DOHH2 (cell line): ENCODE results near the gene KRT40.

Experiments
- CTCF ChIP-seq: fragments of 200-600 bp; sonication (generic); IDR thresholded peaks from one replicate; pipeline ENCODE4 v1.5.1; 2014; ENCODE audit warnings: antibody characterized with exemption, mild to moderate bottlenecking, low read depth, low read length; ENCODE audit not compliant: poor library complexity, severe bottlenecking
- EZH2phosphoT487 ChIP-seq: fragments of 200-600 bp; sonication (generic); IDR thresholded peaks from 2 replicates; pipeline ENCODE4 v1.6.1; 2017; ENCODE audit warnings: borderline replicate concordance, mild to moderate bottlenecking, antibody characterized with exemption, low read length, moderate library complexity, mixed read lengths

- TF ChIP-seq CTCF, result no peak
- no peak for TF ChIP-seq EZH2phosphoT487
Measured at GRCh38 chr17:40980117-40980516, 4.0 kb downstream of the KRT40 start.
